Body of pancreas (tissue), 4 donors: ENCODE data around the gene MKX.

ENCODE experiments used
- CTCF ChIP-seq, 7 experiments: fragments of 450-650 bp in 4 of 7; fragments of 200-600 bp in 3 of 7; sonication (generic) in 3 of 7; IDR thresholded peaks; one replicate each; pipeline ENCODE4 v1.5.1; 2016 to 2019; ENCODE audit warnings: antibody characterized with exemption in 7 of 7
- POLR2A ChIP-seq, 3 donors: fragments of 450-650 bp; IDR thresholded peaks; one replicate each; pipeline ENCODE4 v1.6.1; 2016; ENCODE audit warnings: antibody characterized with exemption in 3 of 3, mild to moderate bottlenecking in 2 of 3

- TF ChIP-seq CTCF (IDR thresholded peaks at IDR 0.05) (no peak), POLR2A (IDR thresholded peaks at IDR 0.05) (no peak)
Measured at GRCh38 chr10:27748601-27749000, 3.0 kb upstream of the MKX start.
